A673 (cell line): ENCODE data around the gene COL9A3.

Source experiments
- CTCF ChIP-seq: fragments of 300-800, 200-600 bp; sonication (generic); conservative IDR thresholded peaks from 2 replicates; pipeline ENCODE4 v1.5.1; 2017; ENCODE audit warnings: low read depth, mild to moderate bottlenecking, antibody characterized with exemption, low read length, moderate library complexity, mixed read lengths
- EZH2 ChIP-seq: fragments of 200-600 bp; sonication (generic); IDR thresholded peaks from 2 replicates; pipeline ENCODE4 v1.6.1; 2017; ENCODE audit warnings: borderline replicate concordance, low read depth, mild to moderate bottlenecking, mixed read lengths, antibody characterized with exemption, low read length; ENCODE audit not compliant: poor library complexity, severe bottlenecking

- TF ChIP-seq EZH2 (no peak), CTCF (no peak)
These were observed 38.3 kb downstream of the COL9A3 start for GRCh38 chr20:62855120-62855519.
